Neural progenitor cell (in vitro differentiated cells): ENCODE data around the gene B4GALT5.

Experiments
- CTCF ChIP-seq: fragments of 200-600 bp; sonication (generic); IDR thresholded peaks from 2 replicates; pipeline ENCODE4 v1.5.1; 2017; ENCODE audit warnings: antibody characterized with exemption, mild to moderate bottlenecking
- EZH2 ChIP-seq: fragments of 200-600 bp; sonication (generic); IDR thresholded peaks from 2 replicates; pipeline ENCODE4 v1.6.1; 2017; ENCODE audit warnings: antibody characterized with exemption, mild to moderate bottlenecking, moderate library complexity
- EZH2phosphoT487 ChIP-seq: fragments of 200-600 bp; sonication (generic); IDR thresholded peaks from 2 replicates; pipeline ENCODE4 v1.6.1; 2017; ENCODE audit warnings: antibody characterized with exemption

- no peak for TF ChIP-seq CTCF
- no peak for TF ChIP-seq EZH2phosphoT487
- TF ChIP-seq EZH2 = no peak
These were observed 119.3 kb downstream of the B4GALT5 start for GRCh38 chr20:49594143-49594930.
